Keratinocyte (primary cell): ENCODE results near the gene PCA3.

Experiments
- EZH2 ChIP-seq: IDR thresholded peaks from one replicate; pipeline ENCODE4 v1.6.1; 2012; ENCODE audit warnings: inconsistent platforms, mild to moderate bottlenecking, low read length, moderate library complexity
- TF ChIP-seq, protein P1 (sequence below), 3 experiments: IDR thresholded peaks in 1 of 3; conservative IDR thresholded peaks in 1 of 3; optimal IDR thresholded peaks in 1 of 3; 2 replicates in 2 of 3; 3 replicates in 1 of 3; pipeline versions ENCODE3 to v1.5.1; 2011; ENCODE audit warnings: low read length in 3 of 3, mild to moderate bottlenecking in 3 of 3, moderate library complexity in 2 of 3, control low read depth in 1 of 3, inconsistent platforms in 1 of 3; ENCODE audit not compliant: insufficient read depth in 2 of 3; ENCODE audit errors: extremely low read depth in 1 of 3

GRCh38 chr9:76733096-76733495 lies 31.1 kb upstream of the PCA3 start:
- TF ChIP-seq, protein P1, sequence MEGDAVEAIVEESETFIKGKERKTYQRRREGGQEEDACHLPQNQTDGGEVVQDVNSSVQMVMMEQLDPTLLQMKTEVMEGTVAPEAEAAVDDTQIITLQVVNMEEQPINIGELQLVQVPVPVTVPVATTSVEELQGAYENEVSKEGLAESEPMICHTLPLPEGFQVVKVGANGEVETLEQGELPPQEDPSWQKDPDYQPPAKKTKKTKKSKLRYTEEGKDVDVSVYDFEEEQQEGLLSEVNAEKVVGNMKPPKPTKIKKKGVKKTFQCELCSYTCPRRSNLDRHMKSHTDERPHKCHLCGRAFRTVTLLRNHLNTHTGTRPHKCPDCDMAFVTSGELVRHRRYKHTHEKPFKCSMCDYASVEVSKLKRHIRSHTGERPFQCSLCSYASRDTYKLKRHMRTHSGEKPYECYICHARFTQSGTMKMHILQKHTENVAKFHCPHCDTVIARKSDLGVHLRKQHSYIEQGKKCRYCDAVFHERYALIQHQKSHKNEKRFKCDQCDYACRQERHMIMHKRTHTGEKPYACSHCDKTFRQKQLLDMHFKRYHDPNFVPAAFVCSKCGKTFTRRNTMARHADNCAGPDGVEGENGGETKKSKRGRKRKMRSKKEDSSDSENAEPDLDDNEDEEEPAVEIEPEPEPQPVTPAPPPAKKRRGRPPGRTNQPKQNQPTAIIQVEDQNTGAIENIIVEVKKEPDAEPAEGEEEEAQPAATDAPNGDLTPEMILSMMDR (optimal IDR thresholded peaks at IDR 0.05 in 1 of 3, IDR thresholded peaks at IDR 0.05 in 1 of 3, conservative IDR thresholded peaks at IDR 0.05 in 1 of 3; ENCODE audit: extremely low read depth in 1 of 3, insufficient read depth in 2 of 3, low read length in 3 of 3): no peak
- no peak for TF ChIP-seq EZH2
